ENCODE data around the gene MBTPS1.

The MBTPS1 gene

DNA sequence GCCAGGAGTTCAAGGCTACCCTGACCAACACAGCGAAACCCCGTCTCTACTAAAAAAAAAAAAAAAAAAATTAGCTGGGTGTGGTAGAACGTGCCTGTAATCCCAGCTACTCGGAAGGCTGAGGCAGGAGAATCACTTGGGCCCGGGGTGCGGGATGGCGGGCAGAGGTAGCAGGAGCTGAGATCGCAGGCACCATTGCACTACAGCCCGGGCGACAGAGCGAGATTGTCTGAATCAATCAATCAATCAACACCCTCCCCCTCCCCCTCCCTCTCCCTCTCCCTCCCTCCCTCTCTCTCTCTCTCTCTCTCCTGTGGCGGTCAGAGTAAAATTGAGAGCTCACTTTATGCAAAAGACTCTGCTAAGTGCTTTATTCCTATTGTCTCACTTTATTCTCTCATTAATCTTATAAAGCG lies 27.1 kb upstream of the MBTPS1 start:
- peaks cover 16% of the 10 kb centered on the region for H4K20me1 ChIP-seq (ENCODE audit: insufficient read depth, low read length, poor library complexity, severe bottlenecking)
- no peaks in the 10 kb centered on the region; the same call in 1 of the 2 replicates for H3F3A ChIP-seq (ENCODE audit: low read depth)
- peak overlapping the region; percentile 89 for H3K4me2 ChIP-seq (ENCODE audit: low read depth, low read length, poor library complexity, severe bottlenecking)
- no peak overlapping the region for H2AFZ ChIP-seq (ENCODE audit: low read length)
- peak overlapping the region; percentile 79 for H3K9ac ChIP-seq (ENCODE audit: low read depth, low read length, poor library complexity, severe bottlenecking)
- H3K36me3 ChIP-seq (ENCODE audit: insufficient read depth, low read length), result no peaks in the 10 kb centered on the region
- no peaks in the 10 kb centered on the region for H3K27me3 ChIP-seq (ENCODE audit: insufficient read depth, low read length, poor library complexity, severe bottlenecking)
- H3K9me2 ChIP-seq (replicated peaks; ENCODE audit: low read depth, low read length), result no peaks in the 10 kb centered on the region
- peaks cover 53% of the 10 kb centered on the region for H3K79me2 ChIP-seq (ENCODE audit: insufficient read depth, low read length)
- H3K4me3 ChIP-seq (ENCODE audit: low read length, poor library complexity, severe bottlenecking), result peak overlapping the region; percentile 82
- no peaks in the 10 kb centered on the region for H3K9me3 ChIP-seq (ENCODE audit: insufficient read depth, low read depth, low read length)
- no peak for TF ChIP-seq EZH2phosphoT487 (IDR thresholded peaks at IDR 0.05; ENCODE audit: borderline replicate concordance)
- TF ChIP-seq, protein P1, sequence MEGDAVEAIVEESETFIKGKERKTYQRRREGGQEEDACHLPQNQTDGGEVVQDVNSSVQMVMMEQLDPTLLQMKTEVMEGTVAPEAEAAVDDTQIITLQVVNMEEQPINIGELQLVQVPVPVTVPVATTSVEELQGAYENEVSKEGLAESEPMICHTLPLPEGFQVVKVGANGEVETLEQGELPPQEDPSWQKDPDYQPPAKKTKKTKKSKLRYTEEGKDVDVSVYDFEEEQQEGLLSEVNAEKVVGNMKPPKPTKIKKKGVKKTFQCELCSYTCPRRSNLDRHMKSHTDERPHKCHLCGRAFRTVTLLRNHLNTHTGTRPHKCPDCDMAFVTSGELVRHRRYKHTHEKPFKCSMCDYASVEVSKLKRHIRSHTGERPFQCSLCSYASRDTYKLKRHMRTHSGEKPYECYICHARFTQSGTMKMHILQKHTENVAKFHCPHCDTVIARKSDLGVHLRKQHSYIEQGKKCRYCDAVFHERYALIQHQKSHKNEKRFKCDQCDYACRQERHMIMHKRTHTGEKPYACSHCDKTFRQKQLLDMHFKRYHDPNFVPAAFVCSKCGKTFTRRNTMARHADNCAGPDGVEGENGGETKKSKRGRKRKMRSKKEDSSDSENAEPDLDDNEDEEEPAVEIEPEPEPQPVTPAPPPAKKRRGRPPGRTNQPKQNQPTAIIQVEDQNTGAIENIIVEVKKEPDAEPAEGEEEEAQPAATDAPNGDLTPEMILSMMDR (conservative IDR thresholded peaks at IDR 0.05; ENCODE audit: low read length), result no peak
- H3K4me1 ChIP-seq (ENCODE audit: insufficient read depth, low read length, poor library complexity, severe bottlenecking), result peaks cover 34% of the 10 kb centered on the region

DNA sequence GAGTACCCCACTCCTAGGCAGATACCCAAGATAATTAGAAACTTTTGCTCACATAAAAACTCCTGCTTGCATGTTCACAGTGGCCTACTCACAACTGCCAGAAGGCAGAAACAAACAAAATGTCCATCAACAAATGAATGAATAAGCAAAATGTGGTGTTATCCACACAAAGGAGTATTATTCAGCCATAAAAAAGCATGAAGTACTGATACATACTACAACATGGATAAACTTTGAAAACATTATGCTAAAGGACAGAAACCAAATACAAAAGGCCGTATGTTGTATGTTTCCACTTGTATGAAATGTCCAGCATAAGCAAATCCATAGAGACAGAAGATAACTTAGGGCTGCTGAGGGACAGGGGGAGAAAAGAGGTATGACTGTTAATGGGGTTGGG lies 26.3 kb upstream of the MBTPS1 start:
- H3K9ac ChIP-seq (ENCODE audit: low read depth, low read length, poor library complexity, severe bottlenecking), result peak overlapping the region; percentile 79
- peaks cover 16% of the 10 kb centered on the region for H4K20me1 ChIP-seq (ENCODE audit: insufficient read depth, low read length, poor library complexity, severe bottlenecking)
- no peaks in the 10 kb centered on the region; the same call in 1 of the 2 replicates for H3F3A ChIP-seq (ENCODE audit: low read depth)
- no peaks in the 10 kb centered on the region for H3K9me2 ChIP-seq (replicated peaks; ENCODE audit: low read depth, low read length)
- H3K4me2 ChIP-seq (ENCODE audit: low read depth, low read length, poor library complexity, severe bottlenecking), result peak overlapping the region; percentile 89
- no peak for TF ChIP-seq EZH2phosphoT487 (IDR thresholded peaks at IDR 0.05; ENCODE audit: borderline replicate concordance)
- TF ChIP-seq, protein P1 (conservative IDR thresholded peaks at IDR 0.05; ENCODE audit: low read length), result no peak
- no peaks in the 10 kb centered on the region for H3K36me3 ChIP-seq (ENCODE audit: insufficient read depth, low read length)
- peak overlapping the region; percentile 82 for H3K4me3 ChIP-seq (ENCODE audit: low read length, poor library complexity, severe bottlenecking)
- no peak overlapping the region for H2AFZ ChIP-seq (ENCODE audit: low read length)
- H3K9me3 ChIP-seq (ENCODE audit: insufficient read depth, low read depth, low read length), result no peaks in the 10 kb centered on the region
- H3K27me3 ChIP-seq (ENCODE audit: insufficient read depth, low read length, poor library complexity, severe bottlenecking), result no peaks in the 10 kb centered on the region
- peaks cover 56% of the 10 kb centered on the region for H3K79me2 ChIP-seq (ENCODE audit: insufficient read depth, low read length)
- H3K4me1 ChIP-seq (ENCODE audit: insufficient read depth, low read length, poor library complexity, severe bottlenecking), result peaks cover 37% of the 10 kb centered on the region

DNA sequence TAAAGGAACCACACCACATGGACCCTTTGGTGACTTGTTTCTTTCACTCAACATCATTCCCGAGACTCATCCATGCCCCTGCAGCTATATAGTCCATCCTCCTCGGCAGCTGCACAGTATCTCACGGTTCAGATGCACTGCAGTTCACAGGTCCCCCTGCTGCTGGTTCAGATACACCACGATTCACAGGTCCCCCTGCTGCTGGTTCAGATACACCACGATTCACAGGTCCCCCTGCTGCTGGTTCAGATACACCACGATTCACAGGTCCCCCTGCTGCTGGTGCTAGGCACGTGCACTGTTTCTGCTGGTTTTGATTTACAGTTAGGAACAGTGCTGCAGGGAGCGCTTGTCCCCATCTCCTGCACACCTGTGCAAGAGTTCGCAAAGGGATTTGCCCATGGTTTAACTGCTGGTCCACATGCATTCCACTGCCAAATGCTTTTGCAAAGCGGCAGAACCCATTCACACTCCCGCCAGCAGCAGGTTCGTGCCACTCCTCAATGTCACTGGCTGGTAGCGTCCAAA lies 24.5 kb upstream of the MBTPS1 start:
- Histone ChIP-seq H3K79me2 (ENCODE audit: insufficient read depth, low read length) (peaks cover 74% of the 10 kb centered on the region), H3K27me3 (ENCODE audit: insufficient read depth, low read length, poor library complexity, severe bottlenecking) (no peaks in the 10 kb centered on the region), H3K9me2 (replicated peaks; ENCODE audit: low read depth, low read length) (no peaks in the 10 kb centered on the region), H3F3A (ENCODE audit: low read depth) (no peaks in the 10 kb centered on the region; the same call in 1 of the 2 replicates), H4K20me1 (ENCODE audit: insufficient read depth, low read length, poor library complexity, severe bottlenecking) (peaks cover 16% of the 10 kb centered on the region), H3K4me2 (ENCODE audit: low read depth, low read length, poor library complexity, severe bottlenecking) (peak overlapping the region; percentile 32), H3K36me3 (ENCODE audit: insufficient read depth, low read length) (no peaks in the 10 kb centered on the region), H3K4me3 (ENCODE audit: low read length, poor library complexity, severe bottlenecking) (no peak overlapping the region), H3K9ac (ENCODE audit: low read depth, low read length, poor library complexity, severe bottlenecking) (no peak overlapping the region), H3K4me1 (ENCODE audit: insufficient read depth, low read length, poor library complexity, severe bottlenecking) (peaks cover 56% of the 10 kb centered on the region), H2AFZ (ENCODE audit: low read length) (no peak overlapping the region), H3K9me3 (ENCODE audit: insufficient read depth, low read depth, low read length) (no peaks in the 10 kb centered on the region)
- no peak for TF ChIP-seq EZH2phosphoT487 (IDR thresholded peaks at IDR 0.05; ENCODE audit: borderline replicate concordance)
- TF ChIP-seq, protein P1 (conservative IDR thresholded peaks at IDR 0.05; ENCODE audit: low read length), result peak; percentile 68

Measured in Loucy (cell line).